ENCODE results near the gene ABCB7. TPM values are rescaled to one million over a fixed set of nuclear protein-coding genes. Genes with fewer than 3 reads are reported as not detected.
A peak's percentile ranks its signal among the peaks of the same experiment; 100 is the strongest.

Gene ABCB7
- total RNA-seq, 1 donor from 2014 or later: 47.9 TPM

DNA sequence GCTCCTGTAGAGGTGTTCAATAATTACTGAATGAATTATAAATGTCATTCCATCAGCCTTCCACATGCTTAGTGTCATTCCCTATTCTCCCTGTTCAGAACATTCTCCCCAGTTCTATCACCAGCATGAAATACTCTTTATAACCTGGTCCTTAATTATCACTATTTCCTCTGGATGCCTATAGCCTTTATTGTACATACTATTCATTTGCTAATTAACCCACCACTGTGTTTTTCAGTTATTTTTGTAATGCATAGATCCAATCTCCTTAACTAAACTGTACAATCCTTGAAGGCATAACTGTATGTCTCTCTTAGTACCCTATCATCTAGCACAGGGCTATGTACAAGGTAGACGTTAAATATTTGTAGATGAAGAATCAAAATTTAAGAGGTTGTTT is 1.2 kb downstream of the ABCB7 start:
- Histone ChIP-seq H3K4me3 (peak overlapping the region; percentile 68), H4K20me1 (ENCODE audit: low read depth) (no peaks in the 10 kb centered on the region), H2AFZ (replicated peaks) (no peak overlapping the region), H3K27me3 (no peaks in the 10 kb centered on the region), H3K9me3 (ENCODE audit: low read depth) (no peaks in the 10 kb centered on the region), H3K4me1 (peaks cover 4% of the 10 kb centered on the region), H3K9ac (no peak overlapping the region), H3K4me2 (peak overlapping the region; percentile 66), H3K27ac (no peak overlapping the region), H3K36me3 (no peaks in the 10 kb centered on the region), H3F3A (ENCODE audit: low read depth) (no peaks in the 10 kb centered on the region), H3K79me2 (ENCODE audit: low read depth) (peaks cover 51% of the 10 kb centered on the region)
- Mint-ChIP-seq H3K27ac (no peak overlapping the region), H3K36me3 (no peaks in the 10 kb centered on the region), H3K4me1 (peaks cover 10% of the 10 kb centered on the region), H3K27me3 (ENCODE audit: insufficient read depth, low read depth) (no peaks in the 10 kb centered on the region), H3K9me3 (no peaks in the 10 kb centered on the region), H3K4me3 (peak overlapping the region; percentile 90)
- DNase-seq (ENCODE audit: low spot score): no peak
- no peak for TF ChIP-seq EZH2 (IDR thresholded peaks at IDR 0.05)
- TF ChIP-seq EZH2phosphoT487 (IDR thresholded peaks at IDR 0.05): no peak
- TF ChIP-seq CTCF (IDR thresholded peaks at IDR 0.05): no peak

GRCh38 chrX:75151827-75152592 is 4.1 kb downstream of the ABCB7 start:
- peaks cover 79% of the 10 kb centered on the region for H3K79me2 ChIP-seq (ENCODE audit: low read depth)
- H4K20me1 ChIP-seq (ENCODE audit: low read depth): no peaks in the 10 kb centered on the region
- H3K4me3 Mint-ChIP-seq: no peak overlapping the region

GRCh38 chrX:75149654-75150053 is 6.4 kb downstream of the ABCB7 start:
- peaks cover 24% of the 10 kb centered on the region for H3K9me3 Mint-ChIP-seq
- H2AFZ ChIP-seq (replicated peaks): no peak overlapping the region
- H3K4me1 ChIP-seq: no peaks in the 10 kb centered on the region
- no peak overlapping the region for H3K9ac ChIP-seq
- no peaks in the 10 kb centered on the region for H3K27me3 ChIP-seq
- peaks cover 90% of the 10 kb centered on the region for H3K79me2 ChIP-seq (ENCODE audit: low read depth)
- no peak overlapping the region for H3K27ac Mint-ChIP-seq
- no peak overlapping the region for H3K4me2 ChIP-seq
- DNase-seq (ENCODE audit: low spot score): no peak
- H3K4me3 Mint-ChIP-seq: no peak overlapping the region
- no peak for TF ChIP-seq EZH2phosphoT487 (IDR thresholded peaks at IDR 0.05)
- TF ChIP-seq EZH2 (IDR thresholded peaks at IDR 0.05): no peak
- no peak for TF ChIP-seq CTCF (IDR thresholded peaks at IDR 0.05)
- H3K36me3 ChIP-seq: no peaks in the 10 kb centered on the region
- H3F3A ChIP-seq (ENCODE audit: low read depth): no peaks in the 10 kb centered on the region
- H3K4me3 ChIP-seq: no peak overlapping the region
- H3K9me3 ChIP-seq (ENCODE audit: low read depth): peaks cover 8% of the 10 kb centered on the region
- peaks cover 4% of the 10 kb centered on the region for H3K36me3 Mint-ChIP-seq
- no peaks in the 10 kb centered on the region for H3K27me3 Mint-ChIP-seq (ENCODE audit: insufficient read depth, low read depth)
- H3K4me1 Mint-ChIP-seq: peaks cover under 1% of the 10 kb centered on the region
- H4K20me1 ChIP-seq (ENCODE audit: low read depth): no peaks in the 10 kb centered on the region
- no peak overlapping the region for H3K27ac ChIP-seq

More at GRCh38 chrX:75151827-75152592, 4.1 kb downstream of the ABCB7 start:
- H3K36me3 Mint-ChIP-seq: peaks cover 4% of the 10 kb centered on the region
- Histone ChIP-seq H3K9ac (no peak overlapping the region), H3K27me3 (no peaks in the 10 kb centered on the region), H3K4me1 (peaks cover 4% of the 10 kb centered on the region), H3K4me3 (no peak overlapping the region), H3F3A (ENCODE audit: low read depth) (no peaks in the 10 kb centered on the region), H3K9me3 (ENCODE audit: low read depth) (peaks cover 8% of the 10 kb centered on the region), H3K36me3 (no peaks in the 10 kb centered on the region), H2AFZ (replicated peaks) (no peak overlapping the region), H3K27ac (no peak overlapping the region), H3K4me2 (no peak overlapping the region)
- H3K9me3 Mint-ChIP-seq: peaks cover 4% of the 10 kb centered on the region
- no peak for DNase-seq (ENCODE audit: low spot score)
- TF ChIP-seq CTCF (IDR thresholded peaks at IDR 0.05): no peak
- TF ChIP-seq EZH2 (IDR thresholded peaks at IDR 0.05): no peak
- no peak for TF ChIP-seq EZH2phosphoT487 (IDR thresholded peaks at IDR 0.05)
- H3K27me3 Mint-ChIP-seq (ENCODE audit: insufficient read depth, low read depth): no peaks in the 10 kb centered on the region
- no peak overlapping the region for H3K27ac Mint-ChIP-seq
- H3K4me1 Mint-ChIP-seq: peaks cover 10% of the 10 kb centered on the region
